ENCODE data around the gene CWC22.
"Not testable (repeated sequence)": the region's sequence is repeated elsewhere in the genome, so short reads cannot be mapped to it uniquely, and the experiment has no call there.

CWC22 gene

GRCh38 chr2:180006781-180007579 is at the start of gene CWC22:
TSS of gene CWC22 (minus strand) at chr2:180007297. CDS start at chr2:179993341, 13,956 bp downstream.
- DNase-seq, result peak; percentile 68

GRCh38 chr2:180056367-180057118 is 49.4 kb upstream of the CWC22 start:
- no peak for DNase-seq

- not testable (repeated sequence) for DNase-seq
Measured at GRCh38 chr2:180054576-180054975, 47.5 kb upstream of the CWC22 start.

GRCh38 chr2:180050246-180050645 is 43.1 kb upstream of the CWC22 start:
- no peak for DNase-seq

GRCh38 chr2:180048251-180048650 is 41.2 kb upstream of the CWC22 start:
- no peak for DNase-seq

GRCh38 chr2:180046776-180047175 is 39.7 kb upstream of the CWC22 start:
- no peak for DNase-seq

GRCh38 chr2:180046202-180046601 is 39.1 kb upstream of the CWC22 start:
- DNase-seq, result no peak

- no peak for DNase-seq
Measured at GRCh38 chr2:180040146-180040925, 33.2 kb upstream of the CWC22 start.

- DNase-seq, result no peak
Measured at GRCh38 chr2:180038997-180039396, 31.9 kb upstream of the CWC22 start.

- peak; percentile 58 for DNase-seq
Measured at GRCh38 chr2:180033993-180034894, 27.1 kb upstream of the CWC22 start.

- DNase-seq, result no peak
Measured at GRCh38 chr2:180029575-180029974, 22.5 kb upstream of the CWC22 start.

- DNase-seq, result no peak
Measured at GRCh38 chr2:180021850-180022249, 14.8 kb upstream of the CWC22 start.

GRCh38 chr2:180017784-180018183 is 10.7 kb upstream of the CWC22 start:
- no peak for DNase-seq

GRCh38 chr2:180016937-180017336 is 9.8 kb upstream of the CWC22 start:
- no peak for DNase-seq

- no peak for DNase-seq
Measured at GRCh38 chr2:180015951-180016709, 9.0 kb upstream of the CWC22 start.

- no peak for DNase-seq
Measured at GRCh38 chr2:180012523-180012922, 5.4 kb upstream of the CWC22 start.

GRCh38 chr2:180010701-180011100 is 3.6 kb upstream of the CWC22 start:
- no peak for DNase-seq

GRCh38 chr2:180006231-180006630 is 866 bp downstream of the CWC22 start:
- DNase-seq, result no peak

GRCh38 chr2:180005465-180005864 is 1.6 kb downstream of the CWC22 start:
- not testable (repeated sequence) for DNase-seq

GRCh38 chr2:180004731-180005130 is 2.4 kb downstream of the CWC22 start:
- no peak for DNase-seq

GRCh38 chr2:180003559-180003958 is 3.5 kb downstream of the CWC22 start:
- no peak for DNase-seq

- DNase-seq, result no peak
Measured at GRCh38 chr2:180003073-180003472, 4.0 kb downstream of the CWC22 start.

All from NCI-H524 treated with DMSO at 0.1 percent for 48 hours (cell line).